Smooth muscle cell (in vitro differentiated cells): Measurements from ENCODE around the gene SH3TC2. TPM values are rescaled to one million over a fixed set of nuclear protein-coding genes. Genes with fewer than 3 reads are reported as not detected.

Source experiments
- DNase-seq: peaks from one replicate; lab custom pipeline; 2025; ENCODE audit not compliant: unreplicated experiment; lab: John Stamatoyannopoulos, UW
- H2AFZ ChIP-seq: fragments of 200-600 bp; sonication (generic); 2 replicates; pipeline ENCODE4 v1.6.0; 2016; ENCODE audit warnings: antibody characterized with exemption, low read depth, mild to moderate bottlenecking
- H3F3A ChIP-seq: fragments of 200-600 bp; sonication (generic); 2 replicates; pipeline ENCODE4 v1.6.0; 2017; ENCODE audit warnings: antibody characterized with exemption, low read depth
- H3K27ac ChIP-seq: fragments of 200-600 bp; sonication (generic); 2 replicates; pipeline ENCODE4 v1.5.1; 2016; ENCODE audit warnings: low read depth, mild to moderate bottlenecking
- H3K27me3 ChIP-seq: fragments of 200-600 bp; sonication (generic); 2 replicates; pipeline ENCODE4 v1.6.1; 2016; ENCODE audit warnings: low read depth, mild to moderate bottlenecking
- H3K36me3 ChIP-seq: fragments of 200-600 bp; sonication (generic); 2 replicates; pipeline ENCODE4 v1.5.1; 2016; ENCODE audit warnings: low read depth
- H3K4me1 ChIP-seq: fragments of 200-600 bp; sonication (generic); 2 replicates; pipeline ENCODE4 v1.5.1; 2016; ENCODE audit warnings: low read depth
- H3K4me2 ChIP-seq: fragments of 200-600 bp; sonication (generic); 2 replicates; pipeline ENCODE4 v1.6.0; 2016; ENCODE audit warnings: mild to moderate bottlenecking
- H3K4me3 ChIP-seq: fragments of 200-600 bp; sonication (generic); 2 replicates; pipeline ENCODE4 v1.5.1; 2016; ENCODE audit warnings: mild to moderate bottlenecking
- H3K79me2 ChIP-seq: fragments of 200-600 bp; sonication (generic); 2 replicates; pipeline ENCODE4 v1.6.0; 2016; ENCODE audit warnings: low read depth, mild to moderate bottlenecking
- H3K9ac ChIP-seq: fragments of 200-600 bp; sonication (generic); 2 replicates; pipeline ENCODE4 v1.6.0; 2016; ENCODE audit warnings: low read depth
- H3K9me3 ChIP-seq: fragments of 200-600 bp; sonication (generic); replicated peaks from 2 replicates; pipeline ENCODE4 v1.5.1; 2016; ENCODE audit warnings: low read depth
- H4K20me1 ChIP-seq: fragments of 200-600 bp; sonication (generic); 2 replicates; pipeline ENCODE4 v1.6.0; 2016; ENCODE audit warnings: low read depth
- WGBS: methylation state at CpG from one replicate; pipeline ENCODE4 v1.1.7; 2016; ENCODE audit warnings: low lambda C conversion rate; 5-methylcytosine and 5-hydroxymethylcytosine counted together
- polyA plus RNA-seq: library from polyadenylated mRNA; unstranded; fragments of >200 nt; fragmentation: Nextera tagmentation; extraction: Ambion mirVana; gene quantifications from 2 replicates; pipeline ENCODE4 v1.2.1, GENCODE V29; 2016
- total RNA-seq: library from RNA; depleted of rRNA; stranded (reverse); fragments of >200 nt; gene quantifications from 2 replicates; pipeline ENCODE4 v1.2.3, GENCODE V29; 2014
- TF ChIP-seq, protein P1 (sequence below): fragments of 200-600 bp; sonication (generic); IDR thresholded peaks from 2 replicates; pipeline ENCODE4 v1.5.1; 2017; ENCODE audit warnings: borderline replicate concordance, mild to moderate bottlenecking, antibody characterized with exemption; ENCODE audit not compliant: insufficient read depth, poor library complexity, severe bottlenecking

The SH3TC2 gene
- total and polyA plus RNA-seq, 2 experiments from 2014 or later: 0.31 to 0.46 TPM

DNA sequence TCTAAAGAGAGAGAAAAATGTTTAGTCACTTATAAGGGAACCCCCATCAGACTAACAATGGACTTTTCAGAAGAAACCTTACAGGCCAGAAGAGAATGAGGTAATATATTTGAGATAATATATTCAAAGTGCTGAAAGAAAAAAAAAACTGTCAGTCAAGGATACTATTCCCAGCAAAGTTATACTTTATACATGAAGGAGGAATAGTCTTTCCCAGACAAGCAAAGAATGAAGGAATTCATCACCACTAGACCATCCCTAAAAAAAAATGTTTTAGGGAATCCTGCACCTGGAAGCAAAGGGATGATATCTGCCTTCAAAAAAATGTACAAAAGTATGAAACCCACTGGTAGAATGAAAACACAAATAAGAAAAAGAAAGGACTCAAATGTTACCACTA is 37.5 kb upstream of the SH3TC2 start:
- H3K27ac ChIP-seq: no peak overlapping the region
- no peaks in the 10 kb centered on the region for H3K27me3 ChIP-seq
- H4K20me1 ChIP-seq: no peaks in the 10 kb centered on the region
- no peak overlapping the region for H3K4me3 ChIP-seq
- H3K36me3 ChIP-seq: no peaks in the 10 kb centered on the region
- H3K9me3 ChIP-seq: peaks cover 9% of the 10 kb centered on the region
- no peak overlapping the region for H3K4me2 ChIP-seq
- DNase-seq: no peak
- no peaks in the 10 kb centered on the region for H3K4me1 ChIP-seq
- H3F3A ChIP-seq: no peaks in the 10 kb centered on the region
- H2AFZ ChIP-seq: no peak overlapping the region
- H3K9ac ChIP-seq: no peak overlapping the region
- TF ChIP-seq, protein P1, sequence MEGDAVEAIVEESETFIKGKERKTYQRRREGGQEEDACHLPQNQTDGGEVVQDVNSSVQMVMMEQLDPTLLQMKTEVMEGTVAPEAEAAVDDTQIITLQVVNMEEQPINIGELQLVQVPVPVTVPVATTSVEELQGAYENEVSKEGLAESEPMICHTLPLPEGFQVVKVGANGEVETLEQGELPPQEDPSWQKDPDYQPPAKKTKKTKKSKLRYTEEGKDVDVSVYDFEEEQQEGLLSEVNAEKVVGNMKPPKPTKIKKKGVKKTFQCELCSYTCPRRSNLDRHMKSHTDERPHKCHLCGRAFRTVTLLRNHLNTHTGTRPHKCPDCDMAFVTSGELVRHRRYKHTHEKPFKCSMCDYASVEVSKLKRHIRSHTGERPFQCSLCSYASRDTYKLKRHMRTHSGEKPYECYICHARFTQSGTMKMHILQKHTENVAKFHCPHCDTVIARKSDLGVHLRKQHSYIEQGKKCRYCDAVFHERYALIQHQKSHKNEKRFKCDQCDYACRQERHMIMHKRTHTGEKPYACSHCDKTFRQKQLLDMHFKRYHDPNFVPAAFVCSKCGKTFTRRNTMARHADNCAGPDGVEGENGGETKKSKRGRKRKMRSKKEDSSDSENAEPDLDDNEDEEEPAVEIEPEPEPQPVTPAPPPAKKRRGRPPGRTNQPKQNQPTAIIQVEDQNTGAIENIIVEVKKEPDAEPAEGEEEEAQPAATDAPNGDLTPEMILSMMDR: no peak
- H3K79me2 ChIP-seq: no peaks in the 10 kb centered on the region

DNA sequence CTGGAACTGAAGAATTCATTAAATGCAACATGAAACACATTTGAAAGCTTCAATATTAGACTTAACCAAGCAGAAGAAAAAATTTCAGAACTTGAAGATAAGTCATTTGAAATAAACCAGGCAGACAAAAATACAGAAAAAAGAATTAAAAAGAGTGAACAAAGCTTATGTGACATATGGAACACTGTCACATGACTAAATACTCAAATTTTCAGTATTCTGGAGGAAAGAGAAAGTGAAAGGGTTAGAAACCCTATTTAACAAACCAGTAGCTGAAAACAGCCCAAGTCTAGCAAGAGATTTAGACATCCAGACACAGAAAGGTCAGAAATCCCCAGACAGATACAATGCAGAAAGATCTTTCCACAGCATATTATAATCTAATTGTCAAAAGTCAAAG is 37.1 kb upstream of the SH3TC2 start:
- Histone ChIP-seq H3K79me2 (no peaks in the 10 kb centered on the region), H3K4me1 (no peaks in the 10 kb centered on the region), H3K4me2 (no peak overlapping the region), H4K20me1 (no peaks in the 10 kb centered on the region), H3K36me3 (no peaks in the 10 kb centered on the region), H2AFZ (no peak overlapping the region), H3K27me3 (no peaks in the 10 kb centered on the region), H3K9ac (no peak overlapping the region), H3F3A (no peaks in the 10 kb centered on the region), H3K9me3 (peaks cover 9% of the 10 kb centered on the region), H3K27ac (no peak overlapping the region), H3K4me3 (no peak overlapping the region)
- TF ChIP-seq, protein P1: no peak
- no peak for DNase-seq

- DNase-seq: no peak
- no peak overlapping the region for H3K4me2 ChIP-seq
- no peaks in the 10 kb centered on the region for H3K4me1 ChIP-seq
- H2AFZ ChIP-seq: no peak overlapping the region
- TF ChIP-seq, protein P1: no peak
- H3K4me3 ChIP-seq: no peak overlapping the region
- H3K27ac ChIP-seq: peak overlapping the region; percentile 38
- H3F3A ChIP-seq: no peaks in the 10 kb centered on the region
- peaks cover 5% of the 10 kb centered on the region for H3K9me3 ChIP-seq
- no peaks in the 10 kb centered on the region for H3K36me3 ChIP-seq
- H3K79me2 ChIP-seq: no peaks in the 10 kb centered on the region
- no peak overlapping the region for H3K9ac ChIP-seq
- no peaks in the 10 kb centered on the region for H3K27me3 ChIP-seq
- H4K20me1 ChIP-seq: no peaks in the 10 kb centered on the region
- WGBS: 65% methylated on average over 2 of the region's 2 CpGs
Observed at GRCh38 chr5:149094996-149095395, 32.1 kb upstream of the SH3TC2 start.

DNA sequence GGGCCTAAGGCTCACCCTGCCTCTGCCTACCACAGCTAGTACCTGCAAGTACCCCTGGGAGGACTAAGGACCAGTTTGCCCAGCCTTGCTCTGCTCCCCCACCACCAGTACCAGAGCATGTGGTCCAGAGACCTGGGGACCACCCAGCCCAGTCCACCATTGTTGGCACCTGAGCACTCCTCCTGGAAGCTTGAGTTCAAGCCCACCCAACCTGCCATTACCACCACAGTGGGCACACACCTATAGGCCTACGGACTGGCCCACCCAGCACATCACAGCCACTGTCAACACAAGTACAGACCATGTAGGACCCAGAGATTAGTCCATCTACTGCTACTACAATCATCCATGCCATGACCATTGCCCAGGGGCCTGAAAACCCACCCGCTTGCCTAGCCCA is 30.8 kb upstream of the SH3TC2 start:
- no peaks in the 10 kb centered on the region for H4K20me1 ChIP-seq
- TF ChIP-seq, protein P1: no peak
- 59% methylated on average over 2 of the region's 2 CpGs for WGBS

More for the DNA sequence above, 30.8 kb upstream of the SH3TC2 start:
- Histone ChIP-seq H3K4me1 (no peaks in the 10 kb centered on the region), H3K79me2 (no peaks in the 10 kb centered on the region), H3K4me3 (no peak overlapping the region), H3K9me3 (no peaks in the 10 kb centered on the region), H3K9ac (no peak overlapping the region), H2AFZ (no peak overlapping the region), H3K4me2 (no peak overlapping the region), H3K27ac (no peak overlapping the region), H3F3A (no peaks in the 10 kb centered on the region), H3K36me3 (no peaks in the 10 kb centered on the region), H3K27me3 (no peaks in the 10 kb centered on the region)
- no peak for DNase-seq
